Neural crest cell (in vitro differentiated cells): Measurements from ENCODE around the gene GABRG3. TPM values are rescaled to one million over a fixed set of nuclear protein-coding genes. Genes with fewer than 3 reads are reported as not detected.

Experiments used
- DNase-seq: peaks from one replicate; pipeline ENCODE4 v3.0.0; 2021; ENCODE audit warnings: low read depth, mixed read lengths, low spot score
- H3K27ac Mint-ChIP-seq: one replicate; pipeline ENCODE4 v1.8.0; 2021; ENCODE audit warnings: mild to moderate bottlenecking, mixed read lengths; ENCODE audit not compliant: unreplicated experiment
- H3K27me3 Mint-ChIP-seq: 2 replicates; pipeline ENCODE4 v1.8.0; 2021; ENCODE audit warnings: low read depth, mild to moderate bottlenecking, mixed read lengths
- H3K36me3 Mint-ChIP-seq: 2 replicates; pipeline ENCODE4 v1.8.0; 2021; ENCODE audit warnings: low read depth, mild to moderate bottlenecking, mixed read lengths
- H3K4me1 Mint-ChIP-seq: 2 replicates; pipeline ENCODE4 v1.8.0; 2021; ENCODE audit warnings: mixed read lengths
- H3K4me3 Mint-ChIP-seq: one replicate; pipeline ENCODE4 v1.8.0; 2021; ENCODE audit warnings: mild to moderate bottlenecking, mixed read lengths
- H3K9me3 Mint-ChIP-seq: 2 replicates; pipeline ENCODE4 v1.8.0; 2021; ENCODE audit warnings: mixed read lengths
- total RNA-seq: library from RNA; stranded (reverse); gene quantifications from 2 replicates; pipeline ENCODE4 v1.2.1, GENCODE V29; 2021
- TF ChIP-seq, protein P1 (sequence below): fragments of 200-600 bp; sonication (generic); conservative IDR thresholded peaks from 2 replicates; pipeline ENCODE4 v1.5.0; 2021; ENCODE audit warnings: antibody characterized with exemption, mild to moderate bottlenecking

The GABRG3 gene
- total RNA-seq, 1 donor from 2014 or later, result 4.5 TPM

- no peak overlapping the region for H3K4me3 Mint-ChIP-seq
- TF ChIP-seq, protein P1, sequence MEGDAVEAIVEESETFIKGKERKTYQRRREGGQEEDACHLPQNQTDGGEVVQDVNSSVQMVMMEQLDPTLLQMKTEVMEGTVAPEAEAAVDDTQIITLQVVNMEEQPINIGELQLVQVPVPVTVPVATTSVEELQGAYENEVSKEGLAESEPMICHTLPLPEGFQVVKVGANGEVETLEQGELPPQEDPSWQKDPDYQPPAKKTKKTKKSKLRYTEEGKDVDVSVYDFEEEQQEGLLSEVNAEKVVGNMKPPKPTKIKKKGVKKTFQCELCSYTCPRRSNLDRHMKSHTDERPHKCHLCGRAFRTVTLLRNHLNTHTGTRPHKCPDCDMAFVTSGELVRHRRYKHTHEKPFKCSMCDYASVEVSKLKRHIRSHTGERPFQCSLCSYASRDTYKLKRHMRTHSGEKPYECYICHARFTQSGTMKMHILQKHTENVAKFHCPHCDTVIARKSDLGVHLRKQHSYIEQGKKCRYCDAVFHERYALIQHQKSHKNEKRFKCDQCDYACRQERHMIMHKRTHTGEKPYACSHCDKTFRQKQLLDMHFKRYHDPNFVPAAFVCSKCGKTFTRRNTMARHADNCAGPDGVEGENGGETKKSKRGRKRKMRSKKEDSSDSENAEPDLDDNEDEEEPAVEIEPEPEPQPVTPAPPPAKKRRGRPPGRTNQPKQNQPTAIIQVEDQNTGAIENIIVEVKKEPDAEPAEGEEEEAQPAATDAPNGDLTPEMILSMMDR, result no peak
- no peaks in the 10 kb centered on the region for H3K9me3 Mint-ChIP-seq
- no peak overlapping the region for H3K27ac Mint-ChIP-seq
- no peaks in the 10 kb centered on the region for H3K36me3 Mint-ChIP-seq
- no peak for DNase-seq
- peaks cover 5% of the 10 kb centered on the region for H3K4me1 Mint-ChIP-seq
- H3K27me3 Mint-ChIP-seq, result no peaks in the 10 kb centered on the region
Measured at GRCh38 chr15:27328608-27329007, 357.6 kb downstream of the GABRG3 start.

DNA sequence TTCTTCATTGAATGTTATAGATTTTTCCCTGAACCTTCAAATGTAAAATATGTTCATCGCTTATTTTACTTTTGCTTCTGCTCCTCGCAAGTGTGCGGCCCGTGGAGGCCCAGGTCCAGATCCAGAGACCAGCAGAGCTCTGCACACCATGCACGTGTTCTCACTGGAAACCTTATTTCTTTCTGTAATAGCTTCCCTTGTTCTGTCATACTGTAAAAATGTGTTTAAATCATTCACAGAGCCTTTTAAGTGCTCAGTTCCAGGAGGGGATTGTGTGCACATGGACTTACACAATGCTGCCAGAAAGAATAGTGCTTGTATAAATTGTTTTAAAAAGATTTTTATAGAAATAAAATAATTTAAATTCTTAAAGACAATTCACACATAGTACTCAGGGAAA is 359.3 kb downstream of the GABRG3 start:
- Mint-ChIP-seq H3K9me3 (no peaks in the 10 kb centered on the region), H3K27me3 (no peaks in the 10 kb centered on the region), H3K4me1 (peaks cover 5% of the 10 kb centered on the region), H3K27ac (no peak overlapping the region), H3K36me3 (no peaks in the 10 kb centered on the region), H3K4me3 (no peak overlapping the region)
- DNase-seq, result no peak
- TF ChIP-seq, protein P1, result no peak

- Mint-ChIP-seq H3K27ac (no peak overlapping the region), H3K4me3 (no peak overlapping the region), H3K4me1 (no peaks in the 10 kb centered on the region), H3K27me3 (no peaks in the 10 kb centered on the region), H3K36me3 (no peaks in the 10 kb centered on the region), H3K9me3 (no peaks in the 10 kb centered on the region)
- no peak for DNase-seq
- TF ChIP-seq, protein P1, result no peak
Measured at GRCh38 chr15:27336676-27337075, 365.7 kb downstream of the GABRG3 start.

DNA sequence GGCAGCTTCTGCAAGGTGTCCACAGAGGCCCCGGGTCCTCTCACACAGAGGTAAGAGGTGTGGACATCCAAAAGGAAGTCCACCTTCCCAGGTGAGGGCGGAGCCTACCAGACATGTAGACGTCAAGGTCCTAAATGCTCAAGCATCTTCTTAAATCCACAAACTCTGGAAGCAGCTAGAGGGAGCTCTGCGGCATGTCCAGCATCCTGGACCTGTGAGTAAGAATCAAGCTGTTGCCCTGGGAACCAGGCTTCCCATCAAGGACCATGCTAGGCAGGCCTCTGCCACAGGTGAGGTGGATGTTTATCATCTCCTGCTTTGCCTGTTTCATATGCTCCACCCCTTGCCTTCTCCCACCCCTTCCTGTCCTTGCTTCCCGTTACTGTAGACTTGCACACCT is 368.2 kb downstream of the GABRG3 start:
- TF ChIP-seq, protein P1, result no peak
- H3K27me3 Mint-ChIP-seq, result no peaks in the 10 kb centered on the region
- H3K36me3 Mint-ChIP-seq, result no peaks in the 10 kb centered on the region
- H3K4me1 Mint-ChIP-seq, result peaks cover 8% of the 10 kb centered on the region
- no peak overlapping the region for H3K4me3 Mint-ChIP-seq
- no peaks in the 10 kb centered on the region for H3K9me3 Mint-ChIP-seq
- no peak for DNase-seq
- no peak overlapping the region for H3K27ac Mint-ChIP-seq

DNA sequence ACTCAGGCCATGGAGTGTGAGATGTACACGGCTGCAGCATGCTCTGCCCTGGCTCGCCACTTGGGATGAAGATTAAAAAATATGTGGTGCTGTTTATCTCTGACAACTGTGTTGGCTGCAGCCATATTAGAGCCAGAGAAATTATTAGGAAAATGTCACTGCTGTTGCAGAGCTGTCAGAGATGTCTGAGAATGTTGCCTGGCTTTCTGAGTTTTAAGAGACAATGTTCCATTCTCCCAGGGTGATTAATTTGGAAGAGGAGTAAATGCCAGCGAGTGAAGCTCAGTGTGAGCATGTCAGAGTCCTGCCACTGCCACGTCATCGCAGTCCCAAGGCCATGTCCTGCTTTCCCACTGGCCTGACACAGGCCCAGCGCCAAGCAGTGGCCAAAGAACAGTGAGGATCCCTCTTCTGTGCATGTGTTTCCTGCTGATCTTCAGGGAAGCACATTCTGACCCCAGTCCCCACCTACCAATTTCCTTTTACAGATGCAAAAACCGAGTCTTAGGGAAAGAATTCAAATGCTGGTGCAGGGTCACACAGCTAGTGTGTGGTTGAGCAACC is 370.9 kb downstream of the GABRG3 start:
- no peaks in the 10 kb centered on the region for H3K27me3 Mint-ChIP-seq
- peaks cover 8% of the 10 kb centered on the region for H3K4me1 Mint-ChIP-seq

More for the DNA sequence above, 370.9 kb downstream of the GABRG3 start:
- TF ChIP-seq, protein P1, result no peak
- Mint-ChIP-seq H3K36me3 (no peaks in the 10 kb centered on the region), H3K4me3 (no peak overlapping the region), H3K27ac (no peak overlapping the region), H3K9me3 (no peaks in the 10 kb centered on the region)
- DNase-seq, result no peak
